BJ (cell line): ENCODE results near the gene SH3PXD2B. TPM values are rescaled to one million over a fixed set of nuclear protein-coding genes. Genes with fewer than 3 reads are reported as not detected.

ENCODE experiments used
- CTCF ChIA-PET: fragments of 350-600 bp; formaldehyde crosslinking; extraction: SDS; loops from one replicate; lab custom pipeline; 2021; ENCODE audit warnings: antibody characterized with exemption, inconsistent platforms; lab: Yijun Ruan, JAX
- POLR2A ChIA-PET: fragments of 300-600 bp; sonication (Branson Sonifier 250); formaldehyde crosslinking; extraction: SDS; loops from one replicate; lab custom pipeline; 2021; ENCODE audit warnings: antibody characterized with exemption; lab: Charles Lee
- DNase-seq: peaks from one replicate; pipeline ENCODE4 v3.0.0-alpha.2; 2011; ENCODE audit warnings: low read depth
- H3K27me3 ChIP-seq: 2 replicates; pipeline ENCODE4 v1.6.0; 2011; ENCODE audit warnings: low read length; ENCODE audit not compliant: control insufficient read depth, insufficient read depth
- H3K36me3 ChIP-seq: 2 replicates; pipeline ENCODE4 v1.5.1; 2011; ENCODE audit warnings: low read length; ENCODE audit not compliant: control insufficient read depth, insufficient read depth
- H3K4me3 ChIP-seq: 2 replicates; pipeline ENCODE4 v1.5.1; 2011; ENCODE audit warnings: low read depth, mild to moderate bottlenecking, control low read depth, low read length
- CTCF ChIP-seq: IDR thresholded peaks from 2 replicates; pipeline ENCODE4 v1.5.1; 2011; ENCODE audit warnings: low read depth, mild to moderate bottlenecking, control low read depth, inconsistent platforms, low read length, moderate library complexity; ENCODE audit not compliant: insufficient read depth
- polyA plus RNA-seq: library from polyadenylated mRNA; depleted of rRNA; stranded (reverse); fragments of >200 nt; gene quantifications from 2 replicates; pipeline ENCODE4 v1.2.3, GENCODE V29; 2011

Gene SH3PXD2B
- polyA plus RNA-seq, 1 experiment, result 15.5 TPM

GRCh38 chr5:172446336-172447051, 7.8 kb downstream of the SH3PXD2B start:
- Histone ChIP-seq H3K27me3 (no peaks in the 10 kb centered on the region), H3K36me3 (peaks cover 3% of the 10 kb centered on the region), H3K4me3 (no peak overlapping the region)
- no peak for DNase-seq
- ChIA-PET POLR2A (no interaction called here), CTCF (interaction anchor here (1.4 kb wide), 1 partner anchor 16 kb away, joined by 6 read pairs; no protein-coding TSS in a partner anchor)
- no peak for TF ChIP-seq CTCF

- no peak for TF ChIP-seq CTCF
- H3K27me3 ChIP-seq, result no peaks in the 10 kb centered on the region
- H3K36me3 ChIP-seq, result peaks cover 3% of the 10 kb centered on the region
- ChIA-PET POLR2A (interaction anchor here (0.6 kb wide), 1 partner anchor 1314 kb away, joined by 3 read pairs; no protein-coding TSS in a partner anchor), CTCF (no interaction called here)
- no peak overlapping the region for H3K4me3 ChIP-seq
- no peak for DNase-seq
Measured at GRCh38 chr5:172445866-172446265, 8.5 kb downstream of the SH3PXD2B start.

- Histone ChIP-seq H3K27me3 (no peaks in the 10 kb centered on the region), H3K36me3 (peaks cover 3% of the 10 kb centered on the region), H3K4me3 (no peak overlapping the region)
- no peak for DNase-seq
- no peak for TF ChIP-seq CTCF
- CTCF ChIA-PET, result interaction anchor here (1.6 to 1.7 kb wide), 2 partner anchors 8 to 14 kb away, joined by 4 to 9 read pairs; no protein-coding TSS in a partner anchor
- POLR2A ChIA-PET, result no interaction called here
Measured at GRCh38 chr5:172444626-172445365, 9.5 kb downstream of the SH3PXD2B start.

GRCh38 chr5:172444110-172444510, 10.2 kb downstream of the SH3PXD2B start:
- ChIA-PET POLR2A (no interaction called here), CTCF (interaction anchor here (1.6 to 1.7 kb wide), 2 partner anchors 9 to 13 kb away, joined by 4 to 9 read pairs; no protein-coding TSS in a partner anchor)
- no peak for DNase-seq
- TF ChIP-seq CTCF, result no peak
- peaks cover 2% of the 10 kb centered on the region for H3K36me3 ChIP-seq
- H3K4me3 ChIP-seq, result no peak overlapping the region
- no peaks in the 10 kb centered on the region for H3K27me3 ChIP-seq
